Measurements from ENCODE around the gene GJA10. TPM values are rescaled to one million over a fixed set of nuclear protein-coding genes. Genes with fewer than 3 reads are reported as not detected.
A peak's percentile ranks its signal among the peaks of the same experiment; 100 is the strongest.
"Not testable (repeated sequence)": the region's sequence is repeated elsewhere in the genome, so short reads cannot be mapped to it uniquely, and the experiment has no call there.

GJA10 gene
- polyA plus RNA-seq (ENCODE audit: insufficient read length in 4 of 4), result under 1 TPM in 1 of 4 donors, not detected in 3; 0.11 TPM

DNA sequence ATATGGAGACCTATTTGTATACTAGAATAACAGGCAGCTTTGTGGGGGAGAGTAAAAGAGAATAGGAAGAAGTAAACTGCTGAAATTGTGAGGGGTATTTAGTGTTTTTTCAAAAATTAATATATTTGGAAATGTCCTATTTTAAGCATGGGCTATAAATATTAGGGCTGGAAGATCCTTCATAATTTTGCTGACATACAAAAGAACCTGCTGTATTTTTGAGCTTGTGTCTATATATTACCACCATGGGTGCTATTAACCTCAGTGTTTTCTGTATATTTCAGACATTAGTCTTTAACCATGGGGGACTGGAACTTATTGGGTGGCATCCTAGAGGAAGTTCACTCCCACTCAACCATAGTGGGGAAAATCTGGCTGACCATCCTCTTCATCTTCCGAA, at the start of gene GJA10:
Gene GJA10, plus strand, starts transcription at position 301 of the 400 bp plus-strand sequence. Its CDS starts 0 bp downstream, at position 301.
- no peak for DNase-seq (ENCODE audit: low read depth in 4 of 4, low spot score in 2 of 4)

DNA sequence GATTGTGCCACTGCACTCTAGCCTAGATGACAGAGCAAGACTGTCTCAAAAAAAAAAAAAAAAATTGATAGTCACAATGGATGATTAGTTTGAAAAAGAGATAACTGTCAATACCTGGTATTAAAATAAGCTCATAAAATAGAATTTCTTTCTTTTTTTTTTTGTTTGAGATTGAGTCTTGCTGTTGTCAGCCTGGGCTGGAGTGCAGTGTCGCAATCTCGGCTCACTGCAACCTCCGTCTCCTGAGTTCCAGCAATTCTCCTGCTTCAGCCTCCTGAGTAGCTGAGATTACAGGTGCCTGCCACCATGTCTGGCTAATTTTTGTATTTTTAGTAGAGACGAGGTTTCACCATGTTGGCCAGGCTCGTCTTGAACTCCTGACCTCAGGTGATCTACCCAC, 46.8 kb upstream of the GJA10 start:
- not testable (repeated sequence) for DNase-seq (ENCODE audit: low read depth in 4 of 4, low spot score in 2 of 4)

DNA sequence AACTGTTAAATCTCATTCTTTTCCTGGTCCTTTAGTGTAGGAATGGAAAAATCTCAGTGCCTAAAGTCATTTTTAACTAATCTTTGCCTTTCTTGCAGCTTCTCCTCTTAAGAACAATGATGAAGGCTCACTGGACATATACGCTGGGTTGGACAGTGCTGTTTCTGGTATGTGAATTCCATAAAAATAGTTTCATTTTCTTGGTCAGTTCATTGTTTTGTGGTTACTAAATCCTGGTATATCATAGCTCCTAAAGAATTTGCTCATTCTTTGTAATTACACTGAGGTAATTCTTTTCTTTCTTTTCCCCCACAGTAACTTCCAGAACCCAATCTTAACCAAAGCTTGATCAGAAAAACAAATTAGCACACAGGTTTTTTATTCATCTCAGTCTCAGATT, 41.2 kb upstream of the GJA10 start:
- no peak for DNase-seq (ENCODE audit: low read depth in 4 of 4, low spot score in 2 of 4)

DNA sequence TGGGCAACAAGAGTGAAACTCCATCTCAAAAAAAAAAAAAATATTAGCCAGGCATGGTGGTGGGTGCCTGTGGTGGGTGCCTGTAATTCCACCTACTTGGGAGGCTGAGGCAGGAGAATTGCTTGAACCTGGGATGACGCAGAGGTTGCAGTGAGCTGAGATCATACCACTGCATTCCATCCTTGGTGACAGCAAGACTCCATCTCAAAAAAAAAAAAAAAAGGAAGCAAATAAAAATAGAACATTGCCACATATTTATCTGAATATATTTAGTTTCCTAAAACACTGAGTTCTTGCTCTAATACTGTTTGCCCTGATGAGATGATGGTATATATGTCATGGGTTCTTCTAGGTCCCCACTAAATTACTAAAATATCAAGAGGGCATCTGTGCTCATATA, 36.2 kb upstream of the GJA10 start:
- DNase-seq (ENCODE audit: low read depth in 4 of 4, low spot score in 2 of 4), result no peak

DNA sequence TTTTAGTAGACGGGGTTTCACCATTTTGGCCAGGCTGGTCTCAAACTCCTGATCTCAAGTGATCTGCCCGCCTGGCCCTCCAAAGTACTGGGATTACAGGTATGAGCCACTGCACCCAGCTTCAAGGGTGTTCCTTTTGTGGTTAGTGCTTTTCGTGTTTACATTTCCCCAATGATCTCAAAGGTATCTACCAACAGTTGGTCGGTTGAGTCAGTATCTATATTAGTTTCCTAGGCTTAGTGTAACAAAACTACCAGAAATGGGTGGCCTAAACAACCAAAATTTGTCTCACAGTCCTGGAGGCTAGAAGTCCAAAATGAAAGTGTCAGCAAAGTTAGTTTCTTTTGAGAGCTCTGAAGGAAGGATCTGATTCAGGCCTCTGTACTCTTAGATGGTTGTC, 34.5 kb upstream of the GJA10 start:
- no peak for DNase-seq (ENCODE audit: low read depth in 4 of 4, low spot score in 2 of 4)

DNA sequence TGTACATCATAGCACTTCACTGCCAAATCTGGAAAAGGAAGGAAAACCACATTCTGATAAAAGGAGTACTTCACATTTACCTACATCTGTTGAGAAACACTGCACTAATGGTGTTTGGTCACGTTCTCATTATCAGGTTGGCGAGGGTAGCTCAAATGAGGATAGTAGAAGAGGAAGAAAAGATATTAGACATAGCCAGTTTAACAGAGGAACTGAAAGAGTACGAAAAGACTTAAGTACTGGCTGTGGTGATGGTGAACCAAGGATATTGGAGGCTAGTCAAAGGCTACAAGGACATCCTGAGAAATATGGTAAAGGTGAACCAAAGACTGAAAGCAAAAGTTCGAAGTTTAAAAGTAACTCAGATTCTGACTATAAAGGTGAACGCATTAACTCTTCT, 32.0 kb upstream of the GJA10 start:
- DNase-seq (ENCODE audit: low read depth in 4 of 4, low spot score in 2 of 4), result no peak

DNA sequence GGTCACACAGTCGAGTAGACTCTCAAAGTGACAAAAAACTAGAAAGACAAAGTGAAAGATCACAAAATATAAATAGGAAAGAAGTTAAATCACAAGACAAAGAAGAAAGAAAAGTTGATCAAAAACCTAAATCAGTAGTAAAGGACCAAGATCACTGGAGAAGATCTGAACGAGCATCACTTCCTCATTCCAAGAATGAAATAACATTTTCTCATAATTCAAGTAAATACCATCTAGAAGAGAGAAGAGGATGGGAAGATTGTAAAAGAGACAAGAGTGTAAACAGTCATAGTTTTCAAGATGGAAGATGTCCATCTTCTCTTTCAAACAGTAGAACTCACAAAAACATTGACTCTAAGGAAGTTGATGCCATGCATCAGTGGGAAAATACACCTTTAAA, 31.6 kb upstream of the GJA10 start:
- no peak for DNase-seq (ENCODE audit: low read depth in 4 of 4, low spot score in 2 of 4)

DNA sequence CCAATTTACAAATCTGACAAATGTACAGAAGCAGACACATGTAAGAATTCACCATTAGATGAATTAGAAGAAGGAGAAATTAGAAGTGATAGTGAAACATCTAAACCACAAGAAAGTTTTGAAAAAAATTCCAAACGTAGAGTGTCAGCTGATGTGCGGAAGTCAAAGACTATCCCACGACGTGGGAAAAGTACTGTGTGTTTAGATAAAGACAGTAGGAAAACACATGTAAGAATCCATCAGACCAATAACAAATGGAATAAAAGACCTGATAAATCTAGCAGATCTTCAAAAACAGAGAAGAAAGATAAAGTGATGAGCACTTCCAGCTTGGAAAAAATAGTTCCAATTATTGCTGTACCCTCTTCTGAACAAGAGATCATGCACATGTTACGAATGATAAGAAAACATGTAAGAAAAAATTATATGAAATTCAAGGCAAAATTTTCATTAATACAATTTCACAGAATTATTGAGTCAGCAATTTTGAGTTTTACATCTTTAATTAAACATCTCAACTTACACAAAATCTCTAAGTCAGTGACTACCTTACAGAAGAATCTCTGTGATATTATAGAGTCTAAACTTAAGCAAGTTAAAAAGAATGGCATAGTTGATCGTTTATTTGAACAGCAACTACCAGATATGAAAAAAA, 28.1 kb upstream of the GJA10 start:
- no peak for DNase-seq (ENCODE audit: low read depth in 4 of 4, low spot score in 2 of 4)

DNA sequence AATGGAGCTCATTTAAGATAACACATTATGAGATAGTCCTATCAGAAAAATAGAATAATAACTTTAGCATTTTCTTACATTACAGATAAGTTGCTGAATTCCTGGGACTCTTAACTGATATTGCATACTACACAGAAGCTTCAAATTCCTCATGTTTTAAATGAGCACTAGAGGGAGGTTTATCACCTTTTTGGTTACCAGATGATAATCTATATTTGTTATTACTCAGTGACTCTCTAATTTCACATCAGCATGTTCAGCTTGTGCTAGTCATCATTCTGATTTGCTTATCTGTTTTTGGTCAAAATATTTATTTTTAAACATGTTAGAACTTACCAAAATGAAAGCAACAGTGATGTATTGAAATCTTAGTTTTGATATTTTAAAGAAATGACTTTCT, 20.5 kb upstream of the GJA10 start:
- no peak for DNase-seq (ENCODE audit: low read depth in 4 of 4, low spot score in 2 of 4)

DNA sequence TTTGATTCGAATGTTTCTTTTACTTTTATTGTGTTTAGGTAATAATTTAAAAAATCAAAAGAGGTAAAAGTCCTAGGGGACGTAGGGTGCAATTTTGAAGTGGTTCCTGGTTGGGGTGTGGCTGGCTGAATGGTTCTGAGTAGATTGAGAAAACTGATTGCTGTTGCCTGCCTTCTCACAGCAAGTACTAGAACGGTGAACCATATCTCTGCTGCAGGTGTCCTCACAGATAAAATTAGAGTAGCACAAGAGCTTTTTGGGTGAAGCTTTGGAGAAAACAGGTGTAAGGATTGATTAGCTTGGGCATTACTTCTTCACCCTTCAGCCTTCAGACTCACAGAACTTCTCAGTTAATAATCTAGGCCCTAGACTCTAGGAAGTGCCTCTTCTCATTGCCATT, 19.8 kb upstream of the GJA10 start:
- no peak for DNase-seq (ENCODE audit: low read depth in 4 of 4, low spot score in 2 of 4)

DNA sequence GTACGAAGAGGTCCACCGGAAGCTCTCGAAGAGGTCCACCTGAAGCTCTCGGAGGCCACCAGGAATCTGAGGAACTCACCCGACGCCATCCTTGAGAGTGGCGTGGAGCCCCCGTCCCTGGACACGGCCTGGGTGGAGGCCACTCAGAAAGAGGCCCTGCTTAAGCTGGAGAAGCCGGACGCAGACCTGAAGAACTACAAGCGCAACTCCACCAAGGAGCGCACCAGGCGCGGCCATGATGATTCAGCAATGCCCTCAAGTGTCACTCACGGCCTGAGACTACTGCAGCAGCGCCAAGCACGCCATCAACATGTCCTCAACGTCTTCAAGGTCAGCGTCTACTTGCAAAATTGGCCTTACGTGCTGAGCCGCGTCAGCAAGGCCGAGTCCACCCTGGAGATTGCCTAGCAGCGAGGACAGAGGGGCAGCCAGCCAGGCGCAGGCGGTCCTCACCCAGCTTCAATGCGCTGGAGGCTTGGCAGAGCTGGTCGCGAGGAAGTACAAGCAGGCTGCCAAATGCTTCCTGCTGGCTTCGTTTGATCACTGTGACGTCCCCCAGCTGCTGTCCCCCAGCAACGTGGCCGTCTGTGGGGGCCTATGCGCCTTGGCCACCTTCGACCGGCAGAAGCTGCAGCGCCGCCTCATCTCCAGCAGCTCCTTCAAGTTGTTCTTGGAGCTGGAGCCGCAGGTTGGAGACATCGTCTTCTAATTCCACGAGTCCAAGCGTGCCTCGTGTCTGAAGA, 7.7 kb upstream of the GJA10 start:
- no peak for DNase-seq (ENCODE audit: low read depth in 4 of 4, low spot score in 2 of 4)

DNA sequence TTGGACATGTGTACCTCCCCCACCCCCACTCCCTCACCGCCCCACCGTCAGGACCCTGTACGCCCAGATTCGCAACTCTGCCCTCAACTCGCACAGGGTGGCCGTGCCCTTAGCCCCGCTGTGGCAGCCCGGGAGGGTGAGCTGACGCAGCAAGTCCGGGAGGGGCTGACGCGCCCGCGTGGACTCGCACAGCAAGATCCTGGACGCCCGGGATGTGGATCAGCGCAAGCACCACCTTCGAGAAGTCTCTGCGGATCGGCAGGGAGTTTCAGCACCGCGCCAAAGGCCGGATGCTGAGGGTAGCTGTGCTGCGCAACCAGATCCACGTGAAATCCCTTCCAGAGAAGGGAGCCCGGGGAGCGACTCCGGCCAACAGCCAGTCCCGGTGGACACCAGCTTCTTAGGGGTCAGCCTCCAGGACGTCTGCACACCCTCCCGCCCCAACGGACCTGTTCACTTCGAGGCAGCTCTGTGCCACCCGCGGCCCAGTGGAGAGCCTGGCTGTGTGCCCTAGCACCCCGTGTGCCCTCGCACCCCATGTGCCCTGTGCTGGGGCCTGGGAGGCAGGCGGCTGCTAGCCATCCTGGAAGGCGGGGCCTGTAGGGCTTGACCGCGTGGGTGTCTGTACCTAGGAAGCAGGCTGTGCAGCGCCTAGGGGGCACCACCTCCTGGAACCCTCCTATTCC, 6.7 kb upstream of the GJA10 start:
- no peak for DNase-seq (ENCODE audit: low read depth in 4 of 4, low spot score in 2 of 4)

DNA sequence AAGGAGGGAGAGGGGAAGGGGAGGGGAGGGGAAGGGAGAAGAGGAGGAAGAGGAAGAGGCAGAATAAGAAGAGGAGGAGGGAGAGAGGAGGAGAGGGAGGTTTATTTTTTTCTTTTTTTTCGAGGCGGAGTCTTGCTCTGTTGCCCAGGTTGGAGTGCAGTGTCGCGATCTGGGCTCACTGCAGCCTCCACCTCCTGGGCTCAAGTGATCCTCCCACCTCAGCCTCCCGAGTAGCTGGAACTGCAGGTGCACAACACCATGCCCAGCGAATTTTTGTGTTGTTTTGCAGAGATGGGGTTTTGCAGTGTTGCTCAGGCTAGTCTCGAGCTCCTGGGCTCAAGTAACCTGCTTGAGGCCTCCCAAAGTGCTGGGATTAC, 6.1 kb upstream of the GJA10 start:
- no peak for DNase-seq (ENCODE audit: low read depth in 4 of 4, low spot score in 2 of 4)

DNA sequence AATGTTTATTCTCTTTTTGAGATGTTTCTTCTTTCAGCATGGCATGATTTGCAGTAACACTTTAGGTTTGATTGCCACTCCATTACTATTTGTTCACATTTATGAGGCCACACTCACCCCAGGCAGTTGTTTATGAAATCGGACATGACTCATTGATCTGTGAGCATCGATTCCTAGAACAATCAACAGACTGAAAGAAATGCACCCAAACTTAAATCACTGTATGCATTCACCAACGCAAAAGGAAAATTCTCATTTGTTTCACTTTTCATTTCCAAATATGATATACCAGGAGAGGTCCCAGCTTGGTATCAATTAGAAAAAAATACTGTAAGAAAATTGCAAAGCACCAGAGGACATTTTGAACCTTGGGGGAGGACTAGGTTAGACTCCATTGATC, 5.4 kb upstream of the GJA10 start:
- no peak for DNase-seq (ENCODE audit: low read depth in 4 of 4, low spot score in 2 of 4)

DNA sequence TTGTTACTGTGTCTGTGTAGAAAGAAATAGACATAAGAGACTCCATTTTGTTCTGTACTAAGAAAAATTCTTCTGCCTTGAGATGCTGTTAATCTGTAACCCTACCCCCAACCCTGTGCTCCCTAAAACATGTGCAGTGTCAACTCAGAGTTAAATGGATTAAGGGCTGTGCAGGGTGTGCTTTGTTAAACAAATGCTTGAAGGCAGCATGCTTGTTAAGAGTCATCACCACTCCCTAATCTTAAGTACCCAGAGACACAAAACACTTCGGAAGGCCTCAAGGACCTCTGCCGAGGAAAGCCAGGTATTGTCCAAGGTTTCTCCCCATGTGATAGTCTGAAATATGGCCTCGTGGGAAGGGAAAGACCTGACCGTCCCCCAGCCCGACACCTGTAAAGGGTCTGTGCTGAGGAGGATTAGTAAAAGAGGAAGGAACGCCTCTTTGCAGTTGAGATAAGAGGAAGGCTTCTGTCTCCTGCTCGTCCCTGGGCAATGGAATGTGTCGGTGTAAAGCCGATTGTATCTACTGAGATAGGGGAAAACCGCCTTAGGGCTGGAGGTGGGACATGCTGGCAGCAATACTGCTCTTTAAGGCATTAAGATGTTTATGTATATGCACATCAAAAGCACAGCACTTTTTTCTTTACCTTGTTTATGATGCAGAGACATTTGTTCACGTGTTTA, 3.3 kb upstream of the GJA10 start:
- not testable (repeated sequence) for DNase-seq (ENCODE audit: low read depth in 4 of 4, low spot score in 2 of 4)

DNA sequence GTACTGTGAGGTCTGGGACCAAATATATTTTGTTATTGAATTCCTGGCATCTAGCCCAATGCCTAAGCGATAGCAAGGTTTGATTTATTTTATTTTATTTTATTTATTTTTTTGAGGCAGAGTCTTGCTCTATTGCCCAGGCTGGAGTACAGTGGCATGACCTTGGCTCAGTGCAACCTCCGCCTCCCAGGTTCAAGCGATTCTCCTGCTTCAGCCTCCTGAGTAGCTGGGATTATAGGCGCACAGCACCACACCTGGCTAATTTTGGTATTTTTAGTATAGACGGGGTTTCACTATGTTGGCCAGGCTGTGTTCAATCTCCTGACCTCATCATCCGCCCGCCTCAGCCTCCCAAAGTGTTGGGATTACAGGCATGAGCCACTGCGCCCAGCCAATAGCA, 1.7 kb upstream of the GJA10 start:
- not testable (repeated sequence) for DNase-seq (ENCODE audit: low read depth in 4 of 4, low spot score in 2 of 4)

DNA sequence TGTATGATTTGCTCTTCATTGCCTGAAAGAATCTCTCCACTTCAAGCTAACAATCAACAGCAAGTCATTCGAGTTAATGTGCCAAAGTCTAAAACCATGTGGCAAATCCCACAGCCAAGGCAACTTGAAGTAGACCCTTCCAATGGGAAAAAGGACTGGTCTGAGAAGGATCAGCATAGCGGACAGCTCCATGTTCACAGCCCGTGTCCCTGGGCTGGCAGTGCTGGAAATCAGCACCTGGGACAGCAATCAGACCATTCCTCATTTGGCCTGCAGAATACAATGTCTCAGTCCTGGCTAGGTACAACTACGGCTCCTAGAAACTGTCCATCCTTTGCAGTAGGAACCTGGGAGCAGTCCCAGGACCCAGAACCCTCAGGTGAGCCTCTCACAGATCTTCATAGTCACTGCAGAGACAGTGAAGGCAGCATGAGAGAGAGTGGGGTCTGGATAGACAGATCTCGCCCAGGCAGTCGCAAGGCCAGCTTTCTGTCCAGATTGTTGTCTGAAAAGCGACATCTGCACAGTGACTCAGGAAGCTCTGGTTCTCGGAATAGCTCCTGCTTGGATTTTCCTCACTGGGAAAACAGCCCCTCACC, 1.1 kb downstream of the GJA10 start:
- DNase-seq (ENCODE audit: low read depth in 4 of 4, low spot score in 2 of 4), result peak; percentile 54 to 78 (median 58)

DNA sequence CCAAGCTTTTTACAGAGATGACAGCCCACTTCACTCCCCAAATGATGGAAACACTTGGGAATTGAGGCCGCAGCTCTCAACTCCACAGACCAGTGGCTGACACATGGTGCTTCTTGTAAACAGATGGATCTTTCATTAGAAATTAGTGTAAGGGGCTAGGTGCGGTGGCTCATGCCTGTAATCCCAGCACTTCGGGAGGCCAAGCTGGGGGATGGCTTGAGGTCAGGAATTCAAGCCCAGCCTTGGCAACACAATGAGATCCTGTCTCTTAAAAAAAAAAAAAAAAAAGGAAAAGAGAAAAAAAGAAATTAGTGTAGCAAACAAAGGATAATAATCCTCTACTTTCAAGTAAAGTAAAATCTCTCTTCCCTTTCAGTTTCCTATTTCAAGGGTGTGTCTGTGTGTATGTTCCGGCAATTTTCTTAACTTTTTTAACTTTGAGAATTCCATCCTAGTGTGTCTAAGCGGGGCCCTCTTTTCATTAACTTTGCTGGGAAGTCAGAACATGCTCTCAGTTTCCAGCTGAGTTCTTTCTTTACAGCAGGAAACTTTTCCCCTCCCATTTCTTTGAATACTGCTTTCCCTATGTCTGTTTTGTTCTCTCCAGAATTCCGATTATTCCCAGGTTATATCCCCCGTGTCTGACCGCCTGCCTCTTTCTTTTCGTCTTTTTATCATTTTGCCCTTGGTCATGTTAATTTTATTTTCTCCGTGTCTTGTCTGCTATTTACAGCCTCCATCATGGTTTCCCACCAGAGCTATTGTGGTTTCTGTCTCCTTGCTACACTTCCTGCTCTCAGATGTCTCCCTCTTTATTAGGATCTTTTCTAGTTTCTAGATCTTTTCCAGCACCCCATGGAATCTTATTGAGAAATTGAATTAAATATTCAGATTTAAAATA, 16.0 kb downstream of the GJA10 start:
- DNase-seq (ENCODE audit: low read depth in 4 of 4, low spot score in 2 of 4), result not testable (repeated sequence)

DNA sequence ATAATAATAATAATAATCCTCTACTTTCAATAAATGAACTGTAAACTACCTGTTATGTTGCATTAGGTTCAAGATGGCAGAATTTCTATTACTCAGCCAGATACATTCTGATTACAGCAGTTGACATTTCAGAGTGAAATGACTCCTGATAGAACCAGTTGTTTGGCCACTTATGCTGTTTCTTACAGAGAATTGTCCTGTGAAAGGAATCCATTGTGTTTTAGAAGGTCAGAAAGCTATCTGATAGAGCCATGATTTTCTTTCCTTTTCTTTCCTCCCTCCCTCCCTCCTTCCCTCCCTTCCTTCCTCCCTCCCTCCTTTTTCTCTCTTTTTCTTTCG, 16.6 kb downstream of the GJA10 start:
- no peak for DNase-seq (ENCODE audit: low read depth in 4 of 4, low spot score in 2 of 4)

Measured in left renal cortex interstitium (tissue), 4 donors.